DMS114 treated with DMSO at 0.1 percent for 48 hours (cell line): Measurements from ENCODE around the gene MIEF1.
A peak's percentile ranks its signal among the peaks of the same experiment; 100 is the strongest.
"Not testable (repeated sequence)": the region's sequence is repeated elsewhere in the genome, so short reads cannot be mapped to it uniquely, and the experiment has no call there.

Experiments
- DNase-seq: peaks from one replicate; lab custom pipeline; 2025; ENCODE audit not compliant: unreplicated experiment; lab: John Stamatoyannopoulos, UW

Gene MIEF1

GRCh38 chr22:39512026-39512425 lies 9.9 kb downstream of the MIEF1 start:
- no peak for DNase-seq

- no peak for DNase-seq
These were observed 11.7 kb downstream of the MIEF1 start for GRCh38 chr22:39513791-39514190.

- DNase-seq = peak; percentile 41
These were observed 12.4 kb downstream of the MIEF1 start for GRCh38 chr22:39514373-39514973.

GRCh38 chr22:39515266-39516050 lies 13.4 kb downstream of the MIEF1 start:
- no peak for DNase-seq

- DNase-seq = no peak
These were observed 15.4 kb downstream of the MIEF1 start for GRCh38 chr22:39517470-39517869.

- no peak for DNase-seq
These were observed 16.2 kb downstream of the MIEF1 start for GRCh38 chr22:39518144-39518786.

- DNase-seq = no peak
These were observed 17.0 kb downstream of the MIEF1 start for GRCh38 chr22:39518996-39519680.

- DNase-seq = peak; percentile 96
These were observed 17.7 kb downstream of the MIEF1 start for GRCh38 chr22:39519681-39520225.

GRCh38 chr22:39520226-39521105 lies 18.4 kb downstream of the MIEF1 start, which contains the start of gene ATF4:
ATF4 (plus strand) TSS chr22:39520562; CDS start chr22:39521446, 884 bp downstream.
- DNase-seq = no peak

- peak; percentile 37 for DNase-seq
These were observed 19.2 kb downstream of the MIEF1 start for GRCh38 chr22:39521106-39521885.

- not testable (repeated sequence) for DNase-seq
These were observed 20.0 kb downstream of the MIEF1 start for GRCh38 chr22:39522091-39522490.

GRCh38 chr22:39522567-39523300 lies 20.6 kb downstream of the MIEF1 start:
- no peak for DNase-seq

GRCh38 chr22:39524089-39524752 lies 22.1 kb downstream of the MIEF1 start:
- no peak for DNase-seq

GRCh38 chr22:39524753-39525657 lies 22.9 kb downstream of the MIEF1 start:
- DNase-seq = no peak

- DNase-seq = no peak
These were observed 23.5 kb downstream of the MIEF1 start for GRCh38 chr22:39525658-39525975.

GRCh38 chr22:39526736-39527171 lies 24.7 kb downstream of the MIEF1 start:
- no peak for DNase-seq

GRCh38 chr22:39527481-39527961 lies 25.4 kb downstream of the MIEF1 start:
- DNase-seq = no peak
